Stimulated activated naive CD4-positive, alpha-beta T cell treated with Interleukin-2 at 50 U/mL for 16 hours (primary cell): ENCODE data around the gene CADPS2.

Experiments
- DNase-seq: peaks from one replicate; lab custom pipeline; 2025; lab: John Stamatoyannopoulos, UW

The CADPS2 gene

DNA sequence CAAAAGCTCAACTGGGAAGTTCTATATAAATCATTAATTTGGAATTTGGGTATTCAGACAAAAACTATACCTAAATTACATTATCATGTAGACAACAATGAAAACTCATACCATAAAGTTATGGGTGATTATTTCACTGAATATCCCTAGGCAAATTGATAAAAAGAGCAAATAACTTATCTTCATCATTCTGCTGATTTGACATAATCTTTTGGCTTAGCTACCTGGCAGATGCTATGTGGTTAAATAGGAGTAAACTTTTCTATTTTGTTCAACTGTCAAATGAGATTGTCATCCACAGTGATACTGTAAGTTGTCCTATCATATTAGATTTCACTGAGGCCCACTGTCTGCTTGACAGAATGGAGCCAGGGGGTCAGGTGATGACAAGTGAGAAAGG is 432.8 kb downstream of the CADPS2 start:
- no peak for DNase-seq

DNA sequence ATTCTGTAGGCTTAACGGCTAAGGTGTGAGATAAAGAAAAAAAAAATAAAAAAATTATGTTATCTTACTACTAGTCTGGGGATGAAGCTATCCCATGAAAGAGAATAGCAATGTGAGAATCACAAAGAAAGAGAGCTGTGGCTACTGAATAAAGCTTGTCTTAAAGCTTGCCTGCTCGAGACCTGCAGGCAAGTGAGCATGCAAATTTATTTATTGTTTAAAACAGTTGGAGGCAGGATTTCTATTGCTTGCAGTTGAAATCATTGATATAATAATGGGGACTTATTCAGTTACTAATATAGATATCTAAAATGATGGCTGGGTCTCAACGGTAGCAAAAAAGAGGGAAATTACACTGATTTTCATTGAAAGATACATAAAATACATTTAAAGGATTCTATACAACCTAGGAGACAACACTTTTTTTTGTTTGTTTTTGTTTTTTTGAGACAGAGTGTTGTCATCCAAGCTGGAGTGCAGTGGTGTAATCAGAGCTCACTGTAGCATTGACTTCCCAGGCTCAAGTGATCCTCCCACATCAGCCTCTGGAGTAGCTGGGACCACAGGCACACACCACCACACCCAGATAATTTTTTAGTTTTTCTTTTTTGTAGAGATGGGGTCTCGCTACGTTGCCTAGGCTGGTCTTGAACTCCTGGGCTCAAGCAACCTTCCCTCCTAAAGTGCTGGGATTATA is 437.2 kb downstream of the CADPS2 start:
- DNase-seq: no peak

DNA sequence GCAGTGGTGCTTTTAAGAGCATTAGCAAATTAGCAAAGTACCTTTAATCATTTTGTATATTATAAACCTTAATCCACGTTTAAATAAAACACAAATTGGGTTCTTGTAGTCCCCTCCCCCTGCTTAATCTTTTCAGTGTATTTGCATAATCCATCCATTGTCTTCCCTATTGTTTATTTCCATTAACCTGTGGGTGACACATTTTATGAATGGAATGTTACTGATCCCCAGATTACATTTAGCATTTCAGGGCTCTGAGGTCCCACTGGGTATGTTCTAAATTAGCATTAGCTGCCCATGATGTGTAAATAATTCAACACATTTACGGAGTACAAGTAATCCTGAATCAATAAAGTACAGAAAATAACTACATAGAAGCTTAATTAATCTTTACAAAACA is 443.3 kb downstream of the CADPS2 start:
- DNase-seq: no peak

DNA sequence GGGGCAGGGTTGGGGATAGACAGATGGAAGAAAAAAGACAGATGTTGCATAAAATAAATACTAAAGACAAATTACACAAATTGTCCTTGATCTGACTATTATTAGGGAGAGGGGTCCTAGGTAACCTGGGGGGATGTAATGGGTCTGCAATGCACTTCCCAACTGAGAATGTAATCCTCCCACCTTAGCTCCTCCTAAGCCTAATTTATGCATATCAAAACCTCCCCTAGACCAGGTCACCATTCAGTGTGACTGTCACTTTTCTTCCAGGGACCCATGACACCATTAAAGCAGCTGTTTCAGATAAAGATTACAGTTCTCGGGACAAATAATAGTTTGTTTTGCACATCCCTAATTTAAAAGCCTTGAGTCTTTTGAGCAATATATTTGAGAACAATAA is 447.8 kb downstream of the CADPS2 start:
- DNase-seq: no peak

DNA sequence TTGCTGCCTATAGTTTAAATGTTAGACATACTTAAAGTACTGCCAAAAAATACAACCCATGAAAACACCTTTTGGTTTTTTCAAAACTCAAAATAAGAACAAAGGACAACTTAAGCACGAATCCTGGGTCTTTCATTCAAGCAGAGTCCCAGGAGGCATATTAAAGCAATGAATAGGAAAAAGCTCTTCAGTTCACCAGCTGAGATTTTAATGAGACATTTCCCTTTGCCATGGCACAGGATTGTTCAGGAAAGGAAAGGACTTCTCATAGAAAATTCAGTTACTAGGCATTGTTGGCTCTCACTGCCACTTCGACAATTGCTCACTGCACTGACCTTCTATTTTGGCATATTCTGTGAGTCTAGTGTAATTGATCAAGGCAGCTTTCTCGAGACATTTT is 448.3 kb downstream of the CADPS2 start:
- DNase-seq: no peak

DNA sequence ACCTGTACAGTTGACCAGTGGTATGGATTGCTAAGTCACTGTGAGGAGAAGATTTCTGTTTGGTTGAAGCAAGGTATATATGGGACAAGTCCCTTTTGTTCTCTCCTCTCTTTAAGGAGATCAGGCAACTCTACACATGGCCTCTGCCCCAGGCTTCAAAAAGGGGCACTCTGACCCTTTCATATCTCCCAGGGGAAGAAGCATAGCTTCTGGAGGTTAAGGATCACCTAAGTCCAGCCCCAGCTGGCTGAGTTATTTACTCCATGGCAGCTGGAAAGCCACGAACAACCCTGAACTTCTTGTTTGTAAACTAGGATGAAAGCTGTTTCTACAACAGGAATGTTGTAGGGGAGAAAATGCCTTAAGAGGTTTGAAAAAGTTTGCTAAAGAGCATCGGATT is 452.5 kb downstream of the CADPS2 start:
- DNase-seq: no peak

DNA sequence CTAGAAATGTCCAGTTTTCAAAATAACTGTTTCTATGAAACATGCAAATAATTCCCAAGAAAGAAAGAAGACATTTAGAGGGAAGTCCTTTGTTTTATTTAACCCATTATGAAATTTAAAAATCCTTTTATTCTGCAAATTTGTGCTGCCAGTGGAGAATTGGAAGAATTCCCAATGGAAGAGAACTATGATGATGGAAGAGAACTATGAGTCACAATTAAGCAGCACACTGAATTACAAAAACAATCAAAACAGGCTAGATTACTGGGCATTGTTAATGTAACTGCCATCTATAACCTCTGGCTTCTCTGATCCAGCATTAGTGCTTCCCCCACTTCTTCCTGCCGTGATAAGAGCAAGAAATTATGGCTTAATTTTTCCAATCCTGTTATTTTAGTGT is 455.6 kb downstream of the CADPS2 start:
- DNase-seq: no peak

DNA sequence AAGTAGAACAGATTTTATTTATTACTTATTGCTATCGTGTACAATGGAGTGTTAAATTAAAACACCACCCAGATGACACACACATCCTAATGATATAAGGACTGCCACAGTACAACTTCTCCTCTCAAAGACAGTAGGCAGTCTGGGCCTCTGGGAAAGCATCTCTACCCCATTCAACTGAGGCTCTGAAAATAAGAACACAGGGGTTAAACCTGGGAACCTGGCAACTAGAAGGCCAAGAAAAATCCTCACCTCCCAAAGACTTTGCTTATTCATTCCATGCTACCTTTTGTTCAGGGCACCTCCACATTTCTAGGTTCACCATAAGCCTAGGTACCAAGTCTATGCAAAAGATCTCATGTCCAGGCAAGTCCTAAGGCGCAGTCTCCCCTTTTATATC is 456.3 kb downstream of the CADPS2 start:
- DNase-seq: no peak

DNA sequence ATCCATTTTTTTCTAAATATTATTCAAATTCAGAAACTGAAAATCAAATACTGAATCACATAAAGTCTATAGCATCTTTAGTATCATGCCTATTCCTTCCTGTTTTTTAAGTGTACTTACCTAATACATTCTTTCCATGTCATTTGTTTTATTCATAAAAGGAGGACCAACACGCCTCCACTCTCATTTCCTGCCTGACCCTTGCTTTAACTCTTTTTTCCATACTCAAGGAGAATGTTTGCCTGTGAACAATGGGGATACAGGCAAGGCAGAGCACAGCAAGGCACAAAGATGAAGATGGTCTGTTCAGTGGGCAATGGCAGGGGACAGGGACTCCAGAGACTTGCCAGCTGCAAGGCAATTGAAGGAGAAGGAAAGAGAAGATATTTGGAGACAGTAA is 460.5 kb downstream of the CADPS2 start:
- DNase-seq: no peak

DNA sequence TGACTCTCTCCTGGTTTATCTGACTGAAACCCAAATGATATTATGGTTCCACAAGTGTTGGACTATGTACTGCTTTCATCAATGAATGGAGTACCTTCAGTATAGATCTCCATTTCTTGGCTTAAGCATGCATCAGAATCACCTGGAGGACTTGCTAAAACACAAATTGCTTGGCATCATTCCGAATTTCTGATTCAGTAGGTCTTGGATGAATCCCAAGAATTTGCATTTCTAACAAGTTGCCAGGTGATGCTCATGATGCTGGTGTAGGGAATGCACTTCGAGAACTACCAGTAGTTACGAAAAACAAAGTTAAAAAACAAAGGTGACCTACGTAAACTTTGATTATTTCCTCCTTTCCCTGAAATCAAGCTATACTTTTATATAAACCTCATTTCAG is 462.7 kb downstream of the CADPS2 start:
- DNase-seq: no peak

DNA sequence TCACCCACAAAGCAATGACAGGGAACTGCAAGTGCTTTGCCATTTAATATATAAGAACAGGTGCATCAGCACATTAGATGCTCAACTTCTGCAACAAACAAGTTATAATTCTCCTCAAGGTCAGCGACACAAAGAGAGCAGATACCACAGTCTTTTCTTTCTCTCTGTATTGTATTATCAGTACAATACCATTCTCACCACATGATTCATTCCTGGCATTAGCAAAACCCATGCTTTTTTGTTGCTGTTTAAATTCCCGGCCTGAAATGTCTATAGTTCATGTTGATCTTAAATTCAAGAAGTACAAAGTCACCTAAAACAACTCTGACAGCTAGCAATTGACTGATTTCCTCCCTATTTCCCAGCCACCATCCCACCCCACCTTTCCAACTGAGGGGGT is 469.9 kb downstream of the CADPS2 start:
- DNase-seq: no peak

DNA sequence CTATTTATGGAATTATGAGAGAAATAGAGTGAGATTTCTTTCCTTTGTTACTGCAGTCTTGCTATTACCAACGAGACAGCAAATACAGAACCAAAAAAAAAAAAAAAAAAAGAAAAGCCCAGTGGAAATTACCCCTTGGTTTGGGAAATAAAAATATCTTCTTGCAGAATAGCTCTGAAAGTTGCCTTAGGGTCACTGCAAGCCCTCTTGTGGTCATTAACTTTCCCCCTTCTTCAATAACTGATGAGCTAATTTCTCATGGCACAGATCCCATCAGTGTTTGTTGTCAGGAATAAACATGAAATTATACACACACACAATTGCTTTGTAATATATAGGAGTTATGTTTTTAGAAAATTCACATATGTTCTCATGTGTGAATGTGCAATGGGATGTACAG is 470.8 kb downstream of the CADPS2 start:
- DNase-seq: no peak

DNA sequence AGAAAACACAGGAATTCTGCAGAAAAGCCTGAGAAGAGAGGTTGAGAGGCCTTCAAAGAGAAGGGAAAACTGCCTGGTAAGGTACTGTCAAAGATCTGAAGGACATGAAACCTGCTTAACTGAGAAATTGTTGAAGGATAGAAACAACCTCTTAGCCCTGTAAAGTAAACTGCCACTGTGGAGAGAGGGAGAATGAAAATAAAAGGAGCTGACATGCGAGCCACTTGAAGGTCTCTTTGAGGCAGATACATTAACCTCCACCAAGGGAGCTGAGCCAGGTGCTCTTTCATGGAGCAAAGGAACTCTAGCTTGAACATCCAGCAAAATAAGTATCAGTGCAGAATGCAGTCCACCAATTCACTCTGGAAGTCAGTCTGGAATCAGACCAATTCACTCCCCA is 472.9 kb downstream of the CADPS2 start:
- DNase-seq: no peak

DNA sequence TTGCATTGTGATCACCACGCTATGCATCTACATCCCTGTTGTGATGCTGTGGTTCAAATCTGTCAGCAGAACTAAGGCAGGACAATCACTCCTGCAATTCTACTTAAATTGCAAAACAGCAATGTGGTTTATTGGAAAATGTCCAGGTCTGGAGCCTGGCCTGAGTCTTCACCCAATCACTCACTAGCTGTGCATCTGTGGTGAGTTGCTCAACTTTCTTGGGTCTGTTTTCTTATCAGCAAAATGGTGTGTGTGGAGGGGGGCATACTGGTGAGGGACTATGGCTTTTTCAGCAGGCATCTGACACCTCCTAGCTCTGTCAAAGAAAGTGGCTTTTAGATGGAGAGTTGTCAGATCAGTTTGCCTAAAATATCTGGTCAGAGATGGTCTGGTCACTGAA is 473.4 kb downstream of the CADPS2 start:
- no peak for DNase-seq

DNA sequence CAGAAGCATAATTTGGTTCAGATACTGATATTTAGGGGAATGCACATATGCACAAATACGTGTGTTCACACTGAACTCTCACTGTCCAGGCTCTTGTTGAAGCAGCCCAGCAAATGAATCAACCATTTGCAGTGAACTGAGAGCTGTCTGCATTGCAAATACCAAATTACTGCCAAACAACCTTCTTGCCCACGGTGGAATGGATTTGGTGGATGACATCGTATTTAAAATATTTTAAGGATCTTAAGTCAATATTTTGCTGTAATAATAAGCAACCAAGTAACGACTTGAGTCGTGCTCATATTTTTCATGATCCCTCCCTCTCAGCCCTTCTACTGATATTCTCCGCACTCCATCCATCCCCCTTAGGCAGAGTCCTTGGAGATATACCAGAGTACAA is 473.8 kb downstream of the CADPS2 start:
- no peak for DNase-seq

DNA sequence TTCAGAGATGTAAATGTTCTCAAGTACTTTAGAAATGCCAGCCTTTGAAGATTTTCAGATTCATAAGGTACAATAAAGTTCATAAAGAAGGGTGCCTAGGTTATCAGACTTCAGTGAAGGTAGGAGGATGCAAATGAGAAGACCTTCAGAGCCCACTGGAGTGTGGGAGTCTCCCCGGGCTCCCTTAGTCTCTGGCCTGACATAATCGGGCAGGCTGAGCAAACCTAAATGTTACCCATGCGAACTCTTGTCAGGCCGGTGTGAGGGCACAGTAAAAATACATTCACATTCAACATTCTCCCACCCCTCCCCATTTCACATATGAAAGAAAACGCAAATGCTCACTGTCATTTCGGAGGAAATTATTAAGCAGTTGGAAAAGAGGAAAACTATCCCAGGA is 479.1 kb downstream of the CADPS2 start:
- DNase-seq: no peak

DNA sequence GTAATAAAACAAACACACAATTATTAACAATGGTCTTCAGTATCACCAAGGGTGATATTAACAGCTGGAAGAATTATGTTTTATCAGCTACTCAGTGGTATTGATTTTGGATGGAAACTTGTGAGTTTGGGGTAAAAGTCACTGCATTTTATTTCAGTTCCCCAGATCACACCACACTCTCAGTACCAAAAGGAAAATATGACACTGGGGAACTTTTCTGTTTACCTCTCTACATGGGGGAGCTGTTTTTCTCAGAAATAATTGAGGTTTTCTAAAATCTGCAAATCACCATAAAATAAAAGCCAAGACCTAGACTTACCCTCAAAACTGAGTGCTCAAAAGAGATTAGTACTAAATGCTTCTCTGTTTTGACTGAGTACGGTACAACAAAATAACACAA is 483.1 kb downstream of the CADPS2 start:
- DNase-seq: no peak

DNA sequence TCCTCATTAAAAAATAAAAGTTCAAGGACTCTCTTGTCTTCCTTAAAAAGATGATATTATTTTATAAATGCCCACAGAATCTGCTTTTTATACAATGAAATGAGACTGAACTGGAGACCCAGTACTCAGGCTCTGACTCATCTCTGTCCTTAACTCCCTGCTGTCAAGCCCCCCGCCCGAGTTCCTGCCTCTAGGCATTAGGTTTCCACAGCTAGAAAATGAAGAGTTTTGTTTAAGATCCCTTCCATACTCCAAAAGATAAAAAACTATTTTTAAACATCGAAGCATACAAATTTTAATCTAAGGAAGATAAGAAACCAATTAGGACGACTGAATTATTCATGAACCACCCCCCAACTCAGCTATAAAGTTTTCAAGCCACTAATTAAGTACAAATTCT is 484.0 kb downstream of the CADPS2 start:
- no peak for DNase-seq

DNA sequence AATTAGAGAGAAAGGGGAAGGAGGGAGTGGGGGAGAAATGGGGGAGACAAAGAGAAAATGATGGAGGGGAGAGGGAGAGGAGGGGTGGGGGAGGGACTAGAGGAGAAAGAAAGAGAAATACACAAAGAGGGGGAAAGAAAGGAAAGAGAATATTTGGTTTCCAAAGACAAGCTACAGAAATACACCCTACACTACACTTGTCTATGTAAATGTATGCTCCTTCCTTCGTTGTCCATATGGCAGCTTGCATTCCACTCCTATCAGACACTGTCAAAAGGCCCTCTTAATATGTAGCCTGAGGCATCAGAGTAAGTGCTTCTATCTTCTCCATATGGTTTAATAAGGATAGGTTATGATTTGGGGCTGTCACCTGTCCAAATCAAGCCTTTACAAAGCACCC is 488.9 kb downstream of the CADPS2 start:
- no peak for DNase-seq

DNA sequence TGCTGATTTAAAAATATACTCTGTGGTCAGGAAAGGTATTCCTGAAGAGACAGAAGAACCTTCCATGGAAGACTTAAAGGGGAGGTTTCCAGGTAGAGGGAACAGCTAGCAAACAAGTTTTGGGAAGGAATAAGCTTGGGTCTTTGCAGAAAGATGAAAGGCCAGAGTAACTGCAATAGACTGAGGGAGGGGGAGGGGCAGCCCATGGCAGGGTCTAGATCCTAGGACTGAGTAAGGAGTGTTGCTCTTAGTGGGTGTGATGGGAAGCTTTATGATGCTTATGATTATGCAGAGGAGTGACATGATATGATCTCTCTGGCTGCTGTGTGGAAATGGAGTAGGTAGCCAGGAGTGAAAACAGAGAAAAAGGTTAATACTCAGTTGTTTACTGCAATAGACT is 491.7 kb downstream of the CADPS2 start:
- DNase-seq: no peak

DNA sequence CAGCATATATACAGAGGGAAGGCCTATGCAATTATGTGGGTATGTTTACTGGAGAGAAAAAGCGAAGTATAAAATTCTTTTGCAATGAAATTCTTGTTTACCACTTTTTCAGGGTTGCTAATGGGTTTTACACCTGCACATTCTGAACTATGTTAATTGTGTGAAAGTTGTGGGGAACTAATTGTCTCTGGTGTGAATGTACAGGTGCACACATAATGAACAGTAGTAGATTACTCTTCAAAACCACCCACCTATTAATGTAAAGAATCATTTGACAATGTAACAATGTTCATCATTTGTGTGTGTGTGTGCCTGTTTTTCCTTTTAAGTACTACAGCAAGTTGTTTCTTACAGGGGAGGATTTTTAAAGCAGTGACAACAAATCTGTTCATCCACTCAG is 501.7 kb downstream of the CADPS2 start:
- no peak for DNase-seq

DNA sequence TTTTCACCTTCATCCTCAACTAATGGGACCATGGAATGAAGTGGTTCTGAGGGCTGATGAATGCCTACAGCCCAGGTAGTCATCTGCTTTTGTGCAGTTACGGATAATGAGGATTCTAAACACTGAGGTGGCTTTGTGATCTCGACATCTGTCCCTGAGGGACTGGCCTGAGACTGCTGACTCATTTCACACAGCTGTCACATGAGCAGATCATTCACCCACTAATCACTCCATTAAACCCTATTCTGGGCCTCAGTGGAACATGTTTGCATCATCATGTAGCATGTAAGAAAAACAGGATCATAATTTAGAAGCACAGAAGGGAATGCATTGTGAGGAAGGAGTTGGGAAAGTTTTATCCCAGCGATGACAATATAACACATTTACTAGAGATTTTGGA is 502.3 kb downstream of the CADPS2 start:
- no peak for DNase-seq

DNA sequence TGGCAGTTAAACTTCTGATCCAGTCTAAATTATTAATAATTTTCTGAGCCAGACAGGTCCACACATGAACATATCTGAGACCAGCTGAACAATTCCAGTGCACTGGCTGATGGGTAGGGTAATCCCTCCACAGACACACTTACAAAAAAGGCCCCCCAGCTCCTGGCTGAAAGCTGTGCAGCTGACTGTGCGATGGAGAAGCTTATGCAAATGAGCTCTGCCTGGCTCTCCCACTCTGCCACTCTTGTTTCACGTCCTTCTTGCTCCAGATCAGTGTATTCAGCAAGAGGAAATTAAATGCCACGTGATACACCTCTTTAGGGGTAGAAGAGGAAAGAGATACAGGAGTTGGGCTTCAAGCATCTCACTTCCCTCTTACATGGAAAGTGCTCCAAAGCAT is 505.3 kb downstream of the CADPS2 start:
- no peak for DNase-seq

DNA sequence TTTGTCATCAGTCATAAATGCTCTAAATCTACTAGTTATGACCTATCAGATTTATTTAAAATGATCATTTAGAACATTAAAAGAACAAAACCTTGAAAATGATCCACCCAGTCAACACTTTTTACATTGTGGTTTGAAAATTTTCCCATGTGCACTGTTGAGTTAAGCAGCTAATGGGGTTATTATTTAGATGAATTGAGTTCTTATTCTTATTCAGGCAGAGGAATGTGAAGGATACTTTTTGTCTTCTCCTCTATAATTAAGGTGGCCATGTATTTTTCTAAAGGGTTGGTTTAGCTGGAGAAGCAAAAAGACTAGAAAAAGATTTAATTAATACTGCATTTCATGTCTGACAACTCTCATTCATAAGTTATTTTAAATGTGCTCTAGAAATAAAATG is 506.8 kb downstream of the CADPS2 start:
- DNase-seq: no peak

DNA sequence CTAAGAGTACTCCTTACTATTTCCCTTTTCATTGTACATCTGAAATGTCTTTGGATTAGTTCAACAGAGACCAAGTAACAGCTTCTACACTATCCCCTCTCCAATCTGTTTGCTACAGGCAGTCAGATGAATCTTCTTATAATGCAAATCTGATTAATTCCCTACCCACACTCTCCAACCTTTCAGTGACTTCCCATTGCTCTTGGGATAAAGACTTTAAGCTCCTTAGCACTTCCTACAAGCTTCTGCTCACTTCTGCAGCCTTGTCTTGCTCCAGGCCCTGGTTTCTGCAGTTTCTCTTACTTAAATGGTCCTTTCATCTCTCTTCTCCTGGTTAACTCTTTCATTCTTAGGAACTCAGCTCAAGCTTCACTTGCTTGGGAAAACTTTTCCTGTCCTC is 516.5 kb downstream of the CADPS2 start:
- no peak for DNase-seq
